Lung microvascular endothelial cell (primary cell): Measurements from ENCODE around the gene CYP2W1. TPM values are rescaled to one million over a fixed set of nuclear protein-coding genes. Genes with fewer than 3 reads are reported as not detected.

Experiments used
- DNase-seq, 2 donors: peaks; one replicate each; pipeline versions ENCODE4 v3.0.0 to v3.0.0-alpha.2; 2010; ENCODE audit warnings: low read depth in 2 of 2
- total RNA-seq: library from RNA; depleted of rRNA; stranded (reverse); fragments of >200 nt; gene quantifications from 2 replicates; pipeline ENCODE4 v1.2.1, GENCODE V29; 2014

Gene CYP2W1
- total RNA-seq, 1 donor from 2014 or later = not detected

DNA sequence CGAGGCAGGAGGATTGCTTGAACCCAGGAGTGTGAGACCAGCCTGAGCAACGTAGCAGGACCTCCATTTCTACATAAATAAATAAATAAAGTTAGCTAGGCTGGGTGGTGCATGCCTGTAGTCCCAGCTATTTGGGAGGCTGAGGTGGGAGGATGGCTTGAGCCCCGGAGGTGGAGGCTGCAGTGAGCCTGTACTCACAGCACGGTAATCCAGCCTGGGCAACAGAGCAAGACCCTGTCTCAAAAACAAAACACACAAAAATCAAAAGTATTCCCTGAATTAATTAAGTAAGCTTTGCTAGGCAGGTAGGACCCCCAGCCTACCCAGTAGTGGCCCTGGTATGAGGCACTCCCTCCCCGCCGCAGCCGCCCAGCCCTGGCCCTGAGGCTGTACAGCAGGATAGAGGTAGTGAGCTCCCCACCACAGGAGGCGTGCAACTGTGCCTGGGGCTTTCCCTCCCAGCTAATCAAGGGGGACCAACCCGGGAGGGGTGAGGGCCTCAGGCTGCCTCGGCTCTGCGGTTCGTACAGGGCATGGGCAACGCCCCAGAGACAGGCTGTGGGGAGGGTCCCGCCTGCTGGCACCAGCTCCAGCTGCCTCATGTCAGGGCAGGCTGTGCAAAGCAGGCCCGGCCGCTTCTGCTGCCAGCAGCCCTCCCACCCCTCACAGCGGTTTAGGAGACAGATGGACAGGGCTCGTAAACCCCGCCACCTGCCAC lies 1.0 kb upstream of the CYP2W1 start:
- DNase-seq = no peak

DNA sequence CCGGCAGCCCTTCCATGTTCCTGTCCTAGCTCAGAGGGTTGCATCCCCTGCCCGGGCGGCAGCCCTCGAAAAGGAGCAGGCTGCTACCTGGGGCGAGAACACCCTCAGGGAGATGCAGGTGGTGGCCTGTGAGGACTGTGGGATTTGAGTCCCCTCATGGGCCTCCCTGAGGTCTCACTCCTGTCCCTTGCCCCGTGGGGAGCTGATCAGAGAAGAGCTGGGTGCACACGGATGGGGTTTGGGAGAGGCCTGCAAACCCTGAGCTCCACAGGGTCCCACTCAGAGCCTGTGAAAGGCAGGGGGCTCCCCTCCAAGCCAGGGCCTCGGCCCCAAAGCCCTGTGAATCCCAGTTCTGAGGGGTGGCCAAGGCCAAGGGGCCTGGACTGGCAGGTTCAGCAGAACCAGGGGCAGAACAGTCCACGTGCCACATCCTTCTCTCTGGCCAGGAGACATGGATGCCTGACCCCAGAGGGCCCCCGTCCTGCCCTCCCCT lies 424 bp upstream of the CYP2W1 start:
- DNase-seq = no peak

DNA sequence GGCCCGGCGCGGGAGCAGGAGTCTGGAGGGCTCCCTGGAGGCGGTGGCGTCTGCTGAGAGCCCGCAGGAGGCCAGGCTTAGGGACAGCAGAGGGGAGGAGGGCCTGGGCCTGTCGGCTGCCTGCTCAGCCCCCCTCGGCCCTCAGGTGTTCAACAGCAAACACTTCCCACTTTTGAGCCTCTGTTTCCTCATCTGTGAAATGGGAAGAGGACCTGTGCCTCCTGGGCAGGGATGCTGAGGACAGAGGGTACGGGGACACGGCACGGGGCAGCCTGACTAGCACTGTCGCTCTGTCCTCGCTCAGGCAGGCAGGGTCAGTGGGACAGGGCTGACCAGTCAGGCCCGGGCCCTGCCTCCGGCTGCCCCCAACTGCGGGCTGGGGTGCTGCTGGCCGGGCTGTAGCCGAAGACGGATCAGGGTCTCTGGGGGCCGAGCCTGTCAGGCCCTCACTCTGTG lies 663 bp downstream of the CYP2W1 start:
- no peak for DNase-seq

DNA sequence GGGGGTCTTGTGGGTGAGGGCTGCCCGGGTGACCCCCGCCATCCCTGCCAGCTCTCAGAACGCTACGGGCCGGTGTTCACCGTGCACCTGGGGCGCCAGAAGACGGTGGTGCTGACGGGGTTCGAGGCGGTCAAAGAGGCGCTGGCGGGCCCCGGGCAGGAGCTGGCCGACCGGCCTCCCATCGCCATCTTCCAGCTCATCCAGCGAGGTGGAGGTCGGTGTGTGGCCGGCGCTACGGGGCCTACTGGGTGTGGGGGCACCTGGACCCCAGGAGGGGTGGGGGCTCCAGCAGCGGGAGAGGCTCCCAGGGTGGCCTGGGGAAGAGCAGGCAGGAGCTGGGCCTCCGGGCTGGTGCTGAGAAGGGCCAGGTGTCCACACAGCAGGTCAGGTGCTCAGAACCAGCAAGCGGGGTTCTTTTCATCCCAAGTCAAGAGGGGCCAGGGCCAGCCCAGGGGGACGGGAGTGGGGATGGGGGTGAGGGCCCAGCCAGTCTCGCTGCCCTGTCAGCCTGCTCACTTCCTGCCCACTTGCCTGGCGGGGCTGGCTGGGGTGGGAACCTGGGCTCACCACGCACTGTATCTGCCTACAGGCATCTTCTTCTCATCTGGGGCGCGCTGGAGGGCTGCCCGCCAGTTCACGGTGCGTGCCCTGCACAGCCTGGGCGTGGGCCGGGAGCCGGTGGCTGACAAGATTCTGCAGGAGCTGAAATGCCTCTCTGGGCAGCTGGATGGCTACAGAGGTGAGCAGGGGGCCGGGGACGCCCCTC lies 1.6 kb downstream of the CYP2W1 start:
- DNase-seq = no peak

DNA sequence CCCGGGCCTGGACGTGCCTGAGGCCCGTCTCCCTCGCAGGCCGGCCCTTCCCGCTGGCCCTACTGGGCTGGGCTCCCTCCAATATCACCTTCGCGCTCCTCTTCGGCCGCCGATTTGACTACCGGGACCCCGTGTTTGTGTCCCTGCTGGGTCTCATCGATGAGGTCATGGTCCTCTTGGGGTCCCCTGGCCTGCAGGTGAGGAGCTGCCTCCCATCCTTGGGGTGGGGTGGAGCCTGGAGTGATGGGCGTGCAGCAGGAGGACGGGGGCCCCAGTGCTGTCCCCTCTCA lies 2.1 kb downstream of the CYP2W1 start:
- no peak for DNase-seq

DNA sequence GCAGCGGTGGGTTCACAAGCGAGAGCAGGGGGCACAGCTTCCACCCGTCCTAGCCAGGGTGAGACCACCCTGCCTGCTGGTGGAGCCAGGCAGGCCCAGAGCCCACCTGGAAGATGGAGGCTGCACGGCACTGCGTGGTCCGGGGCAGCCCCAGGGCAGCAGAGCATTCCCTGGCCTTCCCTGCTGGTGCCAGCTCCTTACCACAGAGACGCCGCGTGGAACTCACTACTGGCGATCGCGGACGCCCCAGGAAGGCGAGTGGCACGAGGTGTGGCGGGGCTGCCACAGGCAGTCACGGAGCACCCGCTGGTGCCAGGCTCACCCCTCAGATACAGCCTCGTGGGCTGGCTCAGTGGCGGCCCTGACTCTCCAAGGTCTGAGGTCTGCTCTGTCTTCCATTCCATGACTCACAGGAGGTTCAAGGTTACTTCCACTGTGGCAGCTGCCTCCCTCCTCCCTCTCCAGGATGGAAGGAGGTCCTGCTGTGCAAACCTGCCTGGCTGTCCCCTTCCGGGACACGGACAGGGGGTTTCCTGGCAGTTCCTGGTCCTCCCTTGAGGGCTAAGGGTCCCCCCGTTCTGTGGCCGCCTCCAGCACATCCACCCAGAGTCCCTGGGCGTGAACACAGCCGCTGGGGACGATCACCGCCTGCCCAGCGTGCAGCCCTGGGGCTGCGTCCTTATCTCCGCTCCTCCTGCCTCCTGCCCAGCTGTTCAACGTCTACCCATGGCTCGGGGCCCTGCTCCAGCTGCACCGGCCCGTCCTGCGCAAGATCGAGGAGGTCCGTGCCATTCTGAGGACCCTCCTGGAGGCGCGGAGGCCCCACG lies 3.1 kb downstream of the CYP2W1 start:
- peak in 1 of 2 donors; percentile 45 for DNase-seq

DNA sequence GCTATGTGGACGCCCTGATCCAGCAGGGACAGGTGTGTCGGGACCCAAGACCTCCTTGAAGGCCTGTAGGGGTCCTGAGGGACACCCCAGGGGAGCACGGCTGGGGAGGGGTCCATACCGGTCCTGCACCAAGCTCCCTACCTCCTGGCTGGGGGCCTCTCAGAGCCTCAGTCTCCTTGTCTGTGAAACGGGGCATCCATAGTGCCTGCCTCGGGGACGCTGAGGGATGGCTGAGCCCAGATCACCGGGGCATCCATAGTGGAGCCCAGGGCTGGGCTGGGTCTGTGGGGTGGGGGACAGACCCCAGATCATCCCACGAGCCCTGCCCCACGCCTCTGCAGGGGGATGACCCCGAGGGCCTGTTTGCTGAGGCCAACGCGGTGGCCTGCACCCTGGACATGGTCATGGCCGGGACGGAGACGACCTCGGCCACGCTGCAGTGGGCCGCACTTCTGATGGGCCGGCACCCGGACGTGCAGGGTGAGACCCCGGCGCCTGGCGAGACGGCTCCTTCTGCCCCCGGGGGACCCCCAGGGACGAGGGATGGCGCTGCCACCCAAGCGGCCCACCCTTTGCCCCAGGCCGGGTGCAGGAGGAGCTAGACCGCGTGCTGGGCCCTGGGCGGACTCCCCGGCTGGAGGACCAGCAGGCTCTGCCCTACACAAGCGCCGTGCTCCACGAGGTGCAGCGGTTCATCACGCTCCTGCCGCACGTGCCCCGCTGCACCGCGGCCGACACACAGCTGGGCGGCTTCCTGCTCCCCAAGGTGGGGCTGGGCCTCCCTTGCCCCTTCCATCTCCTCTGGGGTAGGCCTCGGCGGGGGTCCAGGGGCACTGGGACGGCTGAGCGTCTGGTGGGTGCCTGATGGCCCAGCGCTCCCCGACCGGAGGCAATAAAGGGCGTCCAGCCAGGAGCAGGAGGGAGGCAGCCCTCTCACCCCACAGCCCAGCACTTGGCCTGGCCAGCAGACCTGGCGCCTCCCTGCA lies 4.1 kb downstream of the CYP2W1 start:
- no peak for DNase-seq

DNA sequence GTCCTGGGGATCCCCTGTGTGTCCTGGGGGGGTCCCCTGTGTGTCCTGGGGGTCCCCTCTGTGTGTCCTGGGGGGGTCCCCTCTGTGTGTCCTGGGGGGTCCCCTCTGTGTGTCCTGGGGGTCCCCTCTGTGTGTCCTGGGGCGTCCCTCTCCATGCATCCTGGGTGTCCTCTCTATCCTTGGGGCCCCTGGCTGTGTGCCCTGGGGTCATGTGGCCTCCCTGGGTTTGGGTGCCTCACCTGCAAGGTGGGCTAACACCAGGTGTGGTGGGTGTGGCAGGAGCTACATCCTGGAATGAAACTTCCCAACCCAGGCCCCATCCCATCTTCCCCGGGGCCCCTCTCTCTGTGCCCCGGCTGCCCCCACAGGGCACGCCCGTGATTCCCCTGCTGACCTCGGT lies 4.9 kb downstream of the CYP2W1 start:
- DNase-seq = no peak

DNA sequence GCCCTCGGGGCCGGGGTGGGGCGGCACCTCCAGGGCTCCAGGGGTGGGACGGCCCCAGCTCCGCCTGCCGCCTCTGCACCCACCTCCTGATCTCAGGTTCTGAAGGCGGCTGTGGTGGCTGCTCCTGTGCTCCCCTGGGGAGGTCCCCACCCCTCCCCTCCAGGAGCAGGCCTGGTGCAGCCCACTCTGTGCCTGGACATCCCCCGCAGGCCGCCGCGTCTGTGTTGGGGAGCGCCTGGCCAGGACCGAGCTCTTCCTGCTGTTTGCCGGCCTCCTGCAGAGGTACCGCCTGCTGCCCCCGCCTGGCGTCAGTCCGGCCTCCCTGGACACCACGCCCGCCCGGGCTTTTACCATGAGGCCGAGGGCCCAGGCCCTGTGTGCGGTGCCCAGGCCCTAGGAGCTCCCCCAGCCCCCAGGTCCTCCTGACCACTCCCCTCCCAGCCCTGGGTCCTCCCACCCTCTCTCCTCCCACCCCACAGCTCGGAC lies 5.5 kb downstream of the CYP2W1 start:
- DNase-seq = peak; percentile 15 to 59

DNA sequence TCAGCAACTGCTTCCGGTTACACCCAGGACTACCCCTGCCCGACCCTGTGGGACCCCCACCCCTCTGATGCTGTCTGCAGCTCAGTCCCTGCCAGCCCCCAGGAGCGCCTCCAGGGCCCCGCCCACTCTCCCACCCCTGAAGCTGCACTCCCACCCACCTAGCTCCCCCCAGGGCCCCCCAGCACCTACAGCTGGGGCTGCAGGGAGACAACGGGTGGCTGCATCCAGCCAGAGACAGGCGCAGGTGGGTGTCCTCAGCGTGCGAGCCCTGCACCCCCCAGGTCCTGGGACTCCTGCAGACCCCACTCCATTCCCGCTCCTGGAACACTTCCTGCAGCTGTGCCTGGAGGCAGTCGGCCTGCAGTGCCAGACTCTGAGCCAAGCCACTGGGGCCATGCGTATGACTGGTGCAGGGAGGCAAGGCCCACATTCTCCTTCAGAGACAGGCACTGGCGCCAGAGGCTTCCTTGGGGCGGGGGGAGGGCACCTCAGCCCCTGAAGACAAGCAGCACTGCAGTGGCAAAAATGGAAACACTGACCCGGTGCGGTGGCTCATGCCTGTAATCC lies 6.1 kb downstream of the CYP2W1 start:
- DNase-seq = no peak

DNA sequence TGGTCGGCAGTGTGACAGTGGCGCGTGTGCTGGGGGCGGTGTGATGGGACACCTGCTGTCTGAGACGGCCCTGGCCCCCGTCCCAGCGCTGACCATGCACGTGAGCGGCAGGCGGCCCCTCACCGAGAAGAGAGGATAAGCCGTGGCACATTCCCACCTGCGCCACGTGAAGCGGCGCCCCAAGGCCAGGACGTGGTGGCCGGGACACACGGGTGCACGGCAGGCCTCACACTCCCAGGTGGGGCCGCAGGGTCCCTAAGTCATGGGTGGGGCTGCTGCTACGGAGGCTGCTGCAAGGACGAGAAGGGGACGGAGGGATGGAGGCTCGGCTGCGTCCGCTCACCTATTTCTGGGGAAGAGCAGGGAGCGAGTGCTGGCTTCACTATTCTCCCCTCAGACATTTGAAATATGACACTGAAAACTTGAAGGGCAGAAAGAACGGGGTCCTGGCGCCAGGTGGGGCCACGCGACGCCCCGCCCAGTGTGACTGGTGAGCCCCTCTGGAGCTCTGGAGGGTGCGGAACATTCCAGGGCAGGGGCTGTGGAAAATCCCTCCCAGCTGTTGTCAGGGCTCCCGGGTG lies 7.5 kb downstream of the CYP2W1 start:
- no peak for DNase-seq

DNA sequence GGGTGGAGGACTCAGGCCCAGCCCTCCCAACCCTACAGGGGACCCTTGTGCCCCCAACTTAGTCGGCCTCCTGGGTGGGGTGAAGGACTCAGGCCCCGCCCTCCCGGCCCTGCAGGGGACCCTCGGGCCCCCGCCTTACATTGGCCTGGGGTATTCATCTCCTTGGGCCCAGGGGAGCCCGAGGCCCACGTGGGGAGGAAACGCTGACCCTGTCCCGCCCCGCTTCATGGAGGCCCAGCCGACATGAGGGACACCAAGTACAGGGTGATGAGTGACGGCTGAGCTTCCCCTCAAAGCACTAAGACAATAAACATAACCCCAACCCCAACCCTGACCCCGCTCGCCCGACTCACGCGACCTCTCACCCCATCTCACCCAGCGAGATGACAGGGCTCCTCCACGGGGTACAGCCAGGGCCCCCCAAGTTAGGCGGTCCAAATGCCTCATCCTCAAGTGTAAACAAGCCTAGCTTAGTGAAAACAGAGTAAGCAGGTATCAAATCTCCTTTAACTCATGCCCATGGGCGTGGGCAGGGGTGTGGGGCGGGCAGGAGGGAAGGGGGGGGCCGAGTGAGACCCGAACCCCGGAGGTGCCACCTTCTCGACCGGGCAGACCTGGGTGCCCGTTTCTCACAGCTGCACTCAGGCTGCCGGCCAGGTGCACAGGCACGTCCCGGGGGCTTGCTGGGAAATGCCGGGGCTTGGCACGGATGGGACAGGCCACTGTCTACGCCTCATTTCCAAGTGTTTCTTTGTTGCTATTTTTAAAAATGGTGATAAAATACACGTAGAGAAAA lies 8.2 kb downstream of the CYP2W1 start:
- no peak for DNase-seq

DNA sequence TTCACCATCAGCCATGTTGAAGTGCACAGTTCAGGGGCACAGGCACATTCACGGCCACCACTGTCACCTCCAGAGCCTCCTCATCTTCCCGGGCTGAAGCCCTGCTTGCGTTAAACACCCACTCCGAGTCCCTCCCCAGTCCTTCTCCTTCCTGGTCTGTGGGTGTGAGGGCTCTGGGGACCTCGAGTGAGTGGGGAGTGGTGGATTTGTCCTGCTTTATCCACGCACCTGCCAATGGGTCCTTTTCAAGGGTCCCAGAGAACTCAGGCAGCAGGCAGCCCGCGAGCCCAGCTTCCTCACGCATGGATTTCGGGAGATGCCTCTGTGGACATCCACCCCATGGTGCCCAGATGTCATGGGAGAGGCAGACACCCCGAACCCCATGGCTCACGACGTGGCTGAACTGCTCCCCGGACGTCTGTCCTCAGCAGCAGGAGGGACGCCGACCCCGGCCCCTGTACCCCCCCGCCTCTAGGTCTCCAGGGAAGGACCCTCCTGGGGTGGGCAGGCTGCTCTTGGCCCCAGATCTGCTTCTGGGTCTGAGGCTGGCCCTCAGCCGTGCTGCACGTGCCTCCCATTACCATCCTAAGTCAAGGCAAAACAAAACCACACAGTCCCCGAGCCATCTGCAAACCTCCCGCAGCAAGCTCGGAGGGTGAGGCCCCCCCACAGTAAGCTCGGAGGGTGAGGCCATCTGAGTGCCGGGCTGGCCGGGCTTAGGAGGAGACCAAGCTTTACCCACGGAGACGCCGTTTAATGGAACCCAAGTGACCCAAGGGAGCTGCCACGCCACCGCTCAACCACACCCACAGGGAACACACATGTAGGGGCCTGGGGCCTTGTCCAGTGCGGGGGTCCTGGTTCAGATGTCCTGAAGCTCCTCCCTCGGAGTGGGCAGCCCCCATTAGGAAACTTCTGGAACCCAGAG lies 9.0 kb downstream of the CYP2W1 start:
- no peak for DNase-seq

DNA sequence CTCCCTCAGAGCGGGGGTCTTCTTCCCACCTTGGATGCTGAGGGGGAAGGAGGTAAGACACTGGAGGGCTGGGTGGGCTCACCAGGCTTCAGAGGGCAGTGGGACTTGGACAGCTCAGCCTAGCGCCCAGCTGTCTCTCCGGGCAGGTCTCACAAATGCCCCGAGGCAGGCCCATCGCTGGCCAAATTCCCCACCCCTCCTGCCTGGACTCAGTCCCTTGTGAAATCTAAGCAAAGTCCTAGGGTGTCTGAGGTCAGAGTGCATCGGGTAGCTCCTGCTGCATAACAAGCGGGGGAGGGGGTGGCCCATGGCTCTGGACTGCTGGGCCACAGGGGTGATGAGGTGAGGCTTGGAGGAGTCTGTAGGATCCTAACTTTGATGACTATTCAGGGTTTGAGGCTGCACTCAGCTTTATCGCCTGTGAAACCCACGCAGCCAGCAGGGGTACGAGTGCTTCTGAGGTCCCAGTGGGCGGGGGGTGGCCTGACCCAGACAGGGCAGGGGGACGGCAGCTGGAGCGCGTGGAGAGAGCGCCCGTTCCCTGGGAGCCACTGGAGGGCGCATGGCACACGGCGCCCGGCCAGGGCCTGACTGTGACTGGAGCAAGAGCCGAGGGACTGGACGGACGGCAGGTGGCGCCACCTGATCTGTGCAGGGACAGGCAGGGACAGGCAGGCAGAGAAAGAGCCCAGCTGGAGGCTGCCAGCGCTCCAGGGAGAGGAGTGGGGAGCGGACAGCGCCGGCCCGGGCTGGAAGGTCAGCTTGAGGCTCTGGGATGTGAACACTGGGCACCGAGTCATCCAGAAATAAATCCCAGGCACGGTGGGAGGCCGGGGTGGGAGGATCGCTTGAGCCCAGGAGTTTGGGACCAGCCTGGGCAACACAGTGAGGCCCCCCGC lies 10.0 kb downstream of the CYP2W1 start:
- DNase-seq = peak; percentile 96 to 99

DNA sequence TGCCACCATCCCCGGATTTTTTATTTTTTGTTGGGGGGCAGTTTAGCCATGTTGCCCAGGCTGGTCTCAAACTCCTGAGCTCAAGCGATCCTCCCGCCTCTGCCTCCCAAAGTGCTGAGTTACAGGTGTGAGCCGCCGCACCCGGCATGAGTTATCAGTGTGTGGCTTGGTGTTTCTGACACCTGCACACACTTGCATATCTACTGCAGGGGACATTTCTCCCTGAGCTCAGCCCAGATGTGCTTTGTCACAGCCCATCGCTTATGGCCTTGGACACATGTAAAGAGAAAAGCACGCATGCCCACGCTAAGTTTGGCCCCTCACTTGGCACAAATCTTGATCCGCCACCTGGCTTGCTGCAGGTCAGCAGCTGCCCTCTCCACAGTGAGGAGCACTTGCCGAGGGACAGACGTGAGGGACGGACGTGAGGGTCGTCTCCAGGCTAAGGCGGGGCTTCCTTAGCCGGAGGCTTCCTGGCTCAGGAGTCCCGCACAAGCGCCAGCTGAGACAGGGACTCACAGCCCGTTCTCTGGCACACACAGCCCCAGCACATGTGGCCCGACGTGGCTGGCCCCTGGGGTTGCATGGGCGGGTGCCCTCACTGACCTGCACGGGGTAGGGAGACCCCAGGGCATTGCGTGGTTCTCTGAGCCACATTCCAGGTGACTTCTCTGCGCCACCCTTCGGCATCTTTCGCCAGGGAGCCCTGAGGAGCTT lies 11.8 kb downstream of the CYP2W1 start:
- DNase-seq = no peak

DNA sequence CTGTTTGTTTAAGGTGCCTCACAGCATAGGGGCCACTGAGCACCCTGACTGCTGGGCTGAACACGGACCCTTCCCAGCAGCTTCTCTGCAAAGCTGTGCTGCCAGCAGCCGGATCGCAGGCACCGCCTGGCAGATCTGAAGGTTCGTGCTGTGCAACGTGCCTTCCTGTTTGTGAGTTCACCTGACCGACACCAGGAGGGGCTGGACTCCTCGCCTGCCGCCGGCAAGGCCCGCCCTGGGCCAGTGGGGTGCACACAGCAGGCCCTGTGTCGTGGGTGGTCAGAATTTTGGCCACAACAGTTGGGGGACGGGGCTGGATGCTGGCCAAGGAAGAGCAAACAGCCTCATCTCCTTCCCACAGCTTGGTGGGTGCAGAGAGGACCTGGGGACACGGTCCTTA lies 12.6 kb downstream of the CYP2W1 start:
- no peak for DNase-seq
